GM19438 (cell line): ENCODE data around the gene ZNF35.

ENCODE experiments used
- ATAC-seq: cut with Tn5 transposase; IDR thresholded peaks from one replicate; pipeline ENCODE4 v1.9.1; 2021; ENCODE audit warnings: low read depth; ENCODE audit not compliant: unreplicated experiment

The ZNF35 gene

GRCh38 chr3:44682182-44682896 lies 33.8 kb downstream of the ZNF35 start:
- ATAC-seq: no peak

GRCh38 chr3:44685128-44685800 lies 36.7 kb downstream of the ZNF35 start:
- peak; percentile 80 for ATAC-seq

- ATAC-seq: no peak
Measured at GRCh38 chr3:44687898-44688297, 39.4 kb downstream of the ZNF35 start.
